Activated T-helper 1 cell treated with anti-CD3 and anti-CD28 coated beads, Interleukin-12 subunit alpha, Interleukin-12 subunit beta, Interleukin-2, Interleukin-4 antibody, amounts not matched to agents 30 ng/mL and 10 ng/mL and 1 ng/mL, durations not matched to agents 14 hours and 24 hours and 36 hours (primary cell): Measurements from ENCODE around the gene RALB. TPM values are rescaled to one million over a fixed set of nuclear protein-coding genes. Genes with fewer than 3 reads are reported as not detected.

Experiments
- DNase-seq: peaks from one replicate; pipeline ENCODE4 v3.0.0; 2021; ENCODE audit warnings: low spot score
- H3K27ac Mint-ChIP-seq: one replicate; pipeline ENCODE4 v1.8.0; 2021; ENCODE audit warnings: mild to moderate bottlenecking, mixed read lengths
- H3K27me3 Mint-ChIP-seq: one replicate; pipeline ENCODE4 v1.8.0; 2022; ENCODE audit warnings: mild to moderate bottlenecking, moderate library complexity, mixed read lengths; ENCODE audit not compliant: insufficient read depth
- H3K36me3 Mint-ChIP-seq: one replicate; pipeline ENCODE4 v1.8.0; 2021; ENCODE audit warnings: low read depth, mixed read lengths
- H3K4me1 Mint-ChIP-seq: one replicate; pipeline ENCODE4 v1.8.0; 2021; ENCODE audit warnings: low read depth, mixed read lengths
- H3K4me3 Mint-ChIP-seq: one replicate; pipeline ENCODE4 v1.8.0; 2021; ENCODE audit warnings: mild to moderate bottlenecking, moderate library complexity, mixed read lengths
- H3K9me3 Mint-ChIP-seq: one replicate; pipeline ENCODE4 v1.8.0; 2021; ENCODE audit warnings: mixed read lengths
- intact Hi-C: fragments of 100-400 bp; cut with micrococcal nuclease; formaldehyde crosslinking; loops from one replicate; pipeline ENCODE4 v1.15.1; 2024
- total RNA-seq: library from RNA; stranded (reverse); gene quantifications from 2 replicates; pipeline ENCODE4 v1.2.3, GENCODE V29; 2022

RALB gene, protein sequence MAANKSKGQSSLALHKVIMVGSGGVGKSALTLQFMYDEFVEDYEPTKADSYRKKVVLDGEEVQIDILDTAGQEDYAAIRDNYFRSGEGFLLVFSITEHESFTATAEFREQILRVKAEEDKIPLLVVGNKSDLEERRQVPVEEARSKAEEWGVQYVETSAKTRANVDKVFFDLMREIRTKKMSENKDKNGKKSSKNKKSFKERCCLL
- total RNA-seq, result 79.7 and 84.2 TPM in 2 replicates

- Mint-ChIP-seq H3K9me3 (peaks cover 4% of the 10 kb centered on the region), H3K27me3 (peaks cover 10% of the 10 kb centered on the region), H3K27ac (peak within 1 kb of the TSS; percentile 95), H3K4me3 (peak within 1 kb of the TSS; percentile 98), H3K4me1 (peaks cover 85% of the 10 kb centered on the region), H3K36me3 (peaks cover 33% of the 10 kb centered on the region)
- intact Hi-C loops, result loop anchor here (1.0 to 5.0 kb wide), 12 partner anchors 9 to 885 kb away; partner anchors contain the start of genes C2orf76, DBI, EPB41L5 and PTPN4
- DNase-seq, result peak; percentile 99
Observed at GRCh38 chr2:120252225-120253020, at the start of gene RALB. RALB (plus strand) TSS chr2:120252852; CDS start chr2:120278665, 25,813 bp downstream.

- Mint-ChIP-seq H3K4me1 (peaks cover 8% of the 10 kb centered on the region), H3K27ac (no peak overlapping the region), H3K36me3 (peaks cover 2% of the 10 kb centered on the region), H3K27me3 (peaks cover 4% of the 10 kb centered on the region), H3K4me3 (no peak overlapping the region), H3K9me3 (peaks cover 9% of the 10 kb centered on the region)
- no peak for DNase-seq
- intact Hi-C loops, result no loop called here
Observed at GRCh38 chr2:120203251-120204021, 49.2 kb upstream of the RALB start.

GRCh38 chr2:120204022-120204405 is 48.6 kb upstream of the RALB start:
- H3K9me3 Mint-ChIP-seq, result peaks cover 5% of the 10 kb centered on the region
- H3K36me3 Mint-ChIP-seq, result peaks cover under 1% of the 10 kb centered on the region
- peaks cover 8% of the 10 kb centered on the region for H3K4me1 Mint-ChIP-seq
- intact Hi-C loops, result no loop called here
- H3K27ac Mint-ChIP-seq, result no peak overlapping the region
- H3K4me3 Mint-ChIP-seq, result no peak overlapping the region
- no peak for DNase-seq
- peaks cover 4% of the 10 kb centered on the region for H3K27me3 Mint-ChIP-seq

- DNase-seq, result no peak
- intact Hi-C loops, result no loop called here
- Mint-ChIP-seq H3K9me3 (peaks cover under 1% of the 10 kb centered on the region), H3K4me3 (no peak overlapping the region), H3K27ac (no peak overlapping the region), H3K36me3 (no peaks in the 10 kb centered on the region), H3K4me1 (peaks cover 8% of the 10 kb centered on the region), H3K27me3 (peaks cover 4% of the 10 kb centered on the region)
Observed at GRCh38 chr2:120204417-120204816, 48.2 kb upstream of the RALB start.

DNA sequence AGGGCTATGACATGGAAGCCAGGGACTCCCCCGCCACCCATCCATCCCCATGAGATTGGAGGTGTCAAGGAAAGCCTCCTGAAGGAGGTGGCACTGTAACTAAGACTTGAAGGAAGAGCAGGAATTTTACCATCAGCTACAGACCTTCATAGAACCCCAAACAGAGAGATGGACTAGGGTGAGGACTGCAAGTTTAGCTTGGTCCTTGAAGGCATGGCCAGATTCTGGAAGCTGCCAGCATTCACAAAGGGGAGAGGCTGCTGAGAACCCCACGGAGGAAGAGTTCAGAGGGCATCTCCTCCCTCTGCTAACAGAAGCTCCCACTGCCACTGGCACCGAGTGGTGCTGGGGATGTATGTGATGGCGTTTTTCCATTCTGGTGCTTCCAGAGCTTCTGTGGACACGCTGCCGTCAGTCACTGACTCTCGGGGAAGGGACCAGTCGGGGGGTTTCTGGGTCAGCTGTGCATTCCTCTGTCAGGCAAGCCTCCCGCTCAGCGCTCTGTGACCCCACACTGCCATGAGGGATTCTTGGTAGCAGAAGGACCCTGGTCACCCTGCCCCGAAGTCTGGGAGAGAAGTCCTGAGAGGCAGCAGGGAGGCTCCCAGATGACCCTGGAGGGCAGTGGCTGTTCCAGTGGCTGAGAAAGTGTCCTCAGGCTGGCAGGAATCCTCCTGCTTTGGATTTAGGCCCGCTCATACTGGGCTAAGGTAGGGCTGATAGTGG is 47.5 kb upstream of the RALB start:
- intact Hi-C loops, result no loop called here
- peaks cover 2% of the 10 kb centered on the region for H3K27me3 Mint-ChIP-seq
- H3K4me1 Mint-ChIP-seq, result peaks cover 8% of the 10 kb centered on the region
- no peak overlapping the region for H3K27ac Mint-ChIP-seq
- H3K36me3 Mint-ChIP-seq, result no peaks in the 10 kb centered on the region
- no peak overlapping the region for H3K4me3 Mint-ChIP-seq
- no peak for DNase-seq
- H3K9me3 Mint-ChIP-seq, result no peaks in the 10 kb centered on the region

DNA sequence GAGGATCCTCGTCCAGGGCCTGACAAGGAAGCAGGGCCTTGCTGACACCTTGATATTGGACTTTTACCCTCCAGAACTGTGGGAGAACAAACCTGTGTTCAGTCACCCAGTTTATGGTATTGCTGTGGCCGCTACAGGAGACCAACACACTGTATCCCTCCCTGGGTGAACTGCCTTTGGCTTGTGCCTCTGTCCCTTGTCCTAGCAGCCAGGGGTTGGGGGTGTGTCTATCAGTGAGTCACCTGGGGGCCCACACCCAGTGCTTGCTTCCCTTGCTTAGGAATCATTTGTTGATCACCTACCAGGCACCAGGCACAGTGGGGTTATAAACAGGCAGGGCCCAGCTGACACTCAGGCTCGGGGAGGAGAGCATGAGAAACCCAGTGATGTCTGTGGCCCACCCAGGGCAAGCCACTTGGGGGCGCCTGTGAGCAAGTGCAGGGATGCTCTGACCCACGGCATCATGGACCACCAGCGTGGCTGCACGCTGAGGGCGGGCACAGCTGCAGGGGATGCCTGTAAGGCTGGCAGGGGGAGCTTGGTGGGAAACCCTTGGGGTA is 46.5 kb upstream of the RALB start:
- intact Hi-C loops, result loop anchor here (1.0 kb wide), 1 partner anchor 107 kb away; no protein-coding TSS in a partner anchor
- DNase-seq, result no peak
- H3K4me1 Mint-ChIP-seq, result peaks cover 8% of the 10 kb centered on the region

GRCh38 chr2:120208381-120209353 is 44.0 kb upstream of the RALB start:
- H3K27ac Mint-ChIP-seq, result peak overlapping the region; percentile 56

More for the DNA sequence above, 46.5 kb upstream of the RALB start:
- Mint-ChIP-seq H3K36me3 (peaks cover 3% of the 10 kb centered on the region), H3K4me3 (no peak overlapping the region), H3K27ac (no peak overlapping the region), H3K27me3 (peaks cover 2% of the 10 kb centered on the region), H3K9me3 (no peaks in the 10 kb centered on the region)

DNA sequence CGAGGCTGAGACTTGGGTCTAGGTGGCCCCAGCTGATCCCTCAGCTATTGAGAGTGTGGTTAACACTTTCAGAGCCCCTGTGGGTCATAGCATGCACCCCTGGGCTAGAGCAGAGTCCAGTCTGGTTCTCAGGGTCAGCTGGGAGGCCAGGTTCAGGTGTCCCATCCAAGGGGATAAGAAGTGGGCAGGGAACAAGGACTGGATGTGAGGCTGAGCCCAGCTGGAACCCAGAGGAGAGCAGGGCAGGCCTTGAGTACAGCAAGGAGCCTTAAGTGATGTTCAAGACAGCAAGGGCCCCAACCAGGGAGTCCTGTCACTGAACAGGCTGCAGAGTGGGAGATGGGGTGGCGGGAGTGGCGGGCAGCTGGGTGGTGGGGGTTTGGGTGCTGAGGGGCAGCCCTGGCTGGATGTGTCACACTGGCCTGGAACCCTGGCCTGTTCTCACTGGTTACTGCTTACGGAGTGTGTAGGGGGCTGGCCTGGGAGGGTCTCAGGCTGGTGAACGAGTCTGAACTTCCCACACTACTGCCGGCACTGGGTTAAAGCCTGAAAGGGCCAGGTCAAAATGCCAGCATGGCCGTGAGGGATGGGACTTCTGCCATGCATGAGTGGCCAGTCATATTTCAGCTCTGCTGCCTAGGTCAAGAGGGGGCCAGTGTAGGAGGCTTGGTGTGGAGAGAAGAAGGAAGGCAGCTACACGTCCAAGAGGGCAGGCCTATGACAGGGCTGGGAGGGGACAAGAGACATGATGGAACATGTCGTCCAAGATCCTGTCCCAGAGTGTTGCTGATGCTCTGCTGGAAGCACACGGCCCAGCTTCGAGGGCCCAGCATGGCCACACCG is 43.0 kb upstream of the RALB start:
- no peak for DNase-seq
- Mint-ChIP-seq H3K4me1 (peaks cover 8% of the 10 kb centered on the region), H3K4me3 (no peak overlapping the region), H3K27ac (peak overlapping the region; percentile 70), H3K27me3 (no peaks in the 10 kb centered on the region), H3K9me3 (no peaks in the 10 kb centered on the region), H3K36me3 (peaks cover 5% of the 10 kb centered on the region)
- intact Hi-C loops, result no loop called here

More at GRCh38 chr2:120208381-120209353, 44.0 kb upstream of the RALB start:
- no peaks in the 10 kb centered on the region for H3K27me3 Mint-ChIP-seq
- peaks cover 8% of the 10 kb centered on the region for H3K4me1 Mint-ChIP-seq
- H3K9me3 Mint-ChIP-seq, result no peaks in the 10 kb centered on the region
- no peak overlapping the region for H3K4me3 Mint-ChIP-seq
- intact Hi-C loops, result no loop called here
- no peak for DNase-seq
- peaks cover 5% of the 10 kb centered on the region for H3K36me3 Mint-ChIP-seq

- Mint-ChIP-seq H3K9me3 (no peaks in the 10 kb centered on the region), H3K4me3 (peak overlapping the region; percentile 24), H3K36me3 (peaks cover 5% of the 10 kb centered on the region)
Observed at GRCh38 chr2:120210270-120210693, 42.4 kb upstream of the RALB start.

GRCh38 chr2:120218181-120218580 is 34.5 kb upstream of the RALB start:
- intact Hi-C loops, result no loop called here
- peaks cover 2% of the 10 kb centered on the region for H3K27me3 Mint-ChIP-seq
- no peak overlapping the region for H3K27ac Mint-ChIP-seq
- peaks cover 42% of the 10 kb centered on the region for H3K4me1 Mint-ChIP-seq
- H3K9me3 Mint-ChIP-seq, result peaks cover 4% of the 10 kb centered on the region
- peaks cover 56% of the 10 kb centered on the region for H3K36me3 Mint-ChIP-seq
- DNase-seq, result no peak
- H3K4me3 Mint-ChIP-seq, result no peak overlapping the region

More at GRCh38 chr2:120210270-120210693, 42.4 kb upstream of the RALB start:
- H3K4me1 Mint-ChIP-seq, result peaks cover 8% of the 10 kb centered on the region
- no peaks in the 10 kb centered on the region for H3K27me3 Mint-ChIP-seq
- DNase-seq, result no peak
- peak overlapping the region; percentile 70 for H3K27ac Mint-ChIP-seq
- intact Hi-C loops, result no loop called here
